Ovary (tissue), 3 donors: ENCODE measurements around the gene FLYWCH1.

Experiments used
- EP300 ChIP-seq: sonication (generic); formaldehyde crosslinking; IDR thresholded peaks from one replicate; pipeline ENCODE4 v1.6.1; 2017; ENCODE audit warnings: antibody characterized with exemption
- POLR2A ChIP-seq: fragments of 450-650 bp; IDR thresholded peaks from one replicate; pipeline ENCODE4 v1.6.1; 2017; ENCODE audit warnings: antibody characterized with exemption, mild to moderate bottlenecking, moderate library complexity
- TF ChIP-seq, protein P1 (sequence below), 3 donors: fragments of 450-650 bp in 2 of 3; fragments of 200-600 bp in 1 of 3; IDR thresholded peaks; one replicate each; pipeline versions ENCODE4 v1.5.1 to v1.8.0; 2016 to 2022; ENCODE audit warnings: antibody characterized with exemption in 3 of 3, mild to moderate bottlenecking in 1 of 3
- donor health status: DM: no; HTN: no; CAD: no.

DNA sequence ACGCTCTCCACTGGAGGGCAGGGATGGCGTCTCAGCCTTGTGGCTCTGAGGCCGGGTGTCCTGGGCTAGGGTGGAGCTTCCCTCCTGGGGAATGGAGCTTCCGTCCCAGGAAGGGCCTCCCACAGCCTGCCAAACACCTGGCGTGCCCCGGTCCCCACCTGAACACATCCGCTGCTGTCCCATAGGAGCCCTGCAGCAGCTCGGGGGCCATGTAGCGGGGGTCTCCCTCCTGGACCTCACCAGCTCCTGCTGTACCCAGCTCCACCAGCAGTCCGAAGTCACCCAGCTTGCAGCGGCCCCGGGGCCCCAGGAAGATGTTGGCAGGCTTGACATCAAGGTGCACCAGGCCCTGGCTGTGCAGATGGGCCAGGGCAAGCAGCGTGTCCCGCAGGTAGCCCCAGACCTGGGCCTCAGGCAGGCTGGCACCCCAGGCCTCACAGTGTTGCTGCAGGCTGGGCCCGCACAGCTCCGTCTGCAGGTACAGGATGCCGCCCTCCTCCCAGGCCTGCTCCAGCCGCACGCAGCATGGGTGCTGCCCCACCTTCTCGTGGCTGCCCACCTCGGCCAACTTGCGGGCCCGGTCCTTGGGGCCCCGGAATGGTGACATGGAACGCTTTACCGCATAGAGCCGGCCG, 63.5 kb downstream of the FLYWCH1 start:
- TF ChIP-seq, protein P1, sequence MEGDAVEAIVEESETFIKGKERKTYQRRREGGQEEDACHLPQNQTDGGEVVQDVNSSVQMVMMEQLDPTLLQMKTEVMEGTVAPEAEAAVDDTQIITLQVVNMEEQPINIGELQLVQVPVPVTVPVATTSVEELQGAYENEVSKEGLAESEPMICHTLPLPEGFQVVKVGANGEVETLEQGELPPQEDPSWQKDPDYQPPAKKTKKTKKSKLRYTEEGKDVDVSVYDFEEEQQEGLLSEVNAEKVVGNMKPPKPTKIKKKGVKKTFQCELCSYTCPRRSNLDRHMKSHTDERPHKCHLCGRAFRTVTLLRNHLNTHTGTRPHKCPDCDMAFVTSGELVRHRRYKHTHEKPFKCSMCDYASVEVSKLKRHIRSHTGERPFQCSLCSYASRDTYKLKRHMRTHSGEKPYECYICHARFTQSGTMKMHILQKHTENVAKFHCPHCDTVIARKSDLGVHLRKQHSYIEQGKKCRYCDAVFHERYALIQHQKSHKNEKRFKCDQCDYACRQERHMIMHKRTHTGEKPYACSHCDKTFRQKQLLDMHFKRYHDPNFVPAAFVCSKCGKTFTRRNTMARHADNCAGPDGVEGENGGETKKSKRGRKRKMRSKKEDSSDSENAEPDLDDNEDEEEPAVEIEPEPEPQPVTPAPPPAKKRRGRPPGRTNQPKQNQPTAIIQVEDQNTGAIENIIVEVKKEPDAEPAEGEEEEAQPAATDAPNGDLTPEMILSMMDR (IDR thresholded peaks at IDR 0.05), result no peak
- TF ChIP-seq POLR2A, result no peak
- TF ChIP-seq EP300, result no peak
